Measurements from ENCODE around the gene BCL3. TPM values are rescaled to one million over a fixed set of nuclear protein-coding genes. Genes with fewer than 3 reads are reported as not detected.

Gene BCL3
- total RNA-seq, 2 experiments from 2014 or later, result 38.7 to 40.2 TPM

GRCh38 chr19:44792281-44792680 lies 43.8 kb downstream of the BCL3 start:
- ChIA-PET POLR2A (no interaction called here), CTCF (interaction anchor here (1.5 kb wide), 1 partner anchor 68 kb away, joined by 5 read pairs; no protein-coding TSS in a partner anchor)

GRCh38 chr19:44794610-44795009 lies 46.1 kb downstream of the BCL3 start:
- Mint-ChIP-seq H3K4me3 (no peak overlapping the region), H3K36me3 (ENCODE audit: low read depth) (no peaks in the 10 kb centered on the region), H3K9me3 (no peaks in the 10 kb centered on the region), H3K27me3 (no peaks in the 10 kb centered on the region), H3K4me1 (peaks cover 21% of the 10 kb centered on the region), H3K27ac (peak overlapping the region; percentile 25)
- CTCF ChIA-PET, result interaction anchor here (0.8 to 2.4 kb wide), 2 partner anchors 24 to 71 kb away, joined by 3 to 7 read pairs; no protein-coding TSS in a partner anchor
- POLR2A ChIA-PET, result no interaction called here
- DNase-seq, result no peak

More at GRCh38 chr19:44792281-44792680, 43.8 kb downstream of the BCL3 start:
- DNase-seq, result no peak
- Mint-ChIP-seq H3K4me3 (no peak overlapping the region), H3K27me3 (no peaks in the 10 kb centered on the region), H3K27ac (no peak overlapping the region), H3K36me3 (ENCODE audit: low read depth) (no peaks in the 10 kb centered on the region), H3K4me1 (peaks cover 17% of the 10 kb centered on the region), H3K9me3 (no peaks in the 10 kb centered on the region)

- peaks cover 22% of the 10 kb centered on the region for H3K4me1 Mint-ChIP-seq
- no peaks in the 10 kb centered on the region for H3K27me3 Mint-ChIP-seq
- DNase-seq, result no peak
- no peak overlapping the region for H3K4me3 Mint-ChIP-seq
- ChIA-PET CTCF (interaction anchor here (1.2 to 2.6 kb wide), 3 partner anchors 25 to 71 kb away, joined by 4 to 8 read pairs (median 7); partner anchors contain the start of gene NECTIN2), POLR2A (no interaction called here)
- H3K9me3 Mint-ChIP-seq, result no peaks in the 10 kb centered on the region
- H3K36me3 Mint-ChIP-seq (ENCODE audit: low read depth), result no peaks in the 10 kb centered on the region
- H3K27ac Mint-ChIP-seq, result no peak overlapping the region
These were observed 47.0 kb downstream of the BCL3 start for GRCh38 chr19:44795398-44795987.

- Mint-ChIP-seq H3K36me3 (ENCODE audit: low read depth) (no peaks in the 10 kb centered on the region), H3K4me3 (peak overlapping the region; percentile 47), H3K27ac (peak overlapping the region; percentile 83), H3K4me1 (peaks cover 23% of the 10 kb centered on the region), H3K27me3 (no peaks in the 10 kb centered on the region), H3K9me3 (no peaks in the 10 kb centered on the region)
- POLR2A ChIA-PET, result no interaction called here
- CTCF ChIA-PET, result interaction anchor here (1.4 to 2.6 kb wide), 3 partner anchors 10 to 73 kb away, joined by 4 to 8 read pairs (median 7); no protein-coding TSS in a partner anchor
- DNase-seq, result peak; percentile 15
These were observed 48.2 kb downstream of the BCL3 start for GRCh38 chr19:44796701-44797115.

- Mint-ChIP-seq H3K36me3 (ENCODE audit: low read depth) (no peaks in the 10 kb centered on the region), H3K9me3 (no peaks in the 10 kb centered on the region), H3K27ac (peak overlapping the region; percentile 27), H3K27me3 (no peaks in the 10 kb centered on the region), H3K4me3 (no peak overlapping the region), H3K4me1 (peaks cover 23% of the 10 kb centered on the region)
- DNase-seq, result no peak
- ChIA-PET CTCF (interaction anchor here (1.0 to 1.6 kb wide), 3 partner anchors 15 to 75 kb away, joined by 3 read pairs; no protein-coding TSS in a partner anchor), POLR2A (interaction anchor here (0.5 kb wide), 1 partner anchor 119 kb away, joined by 4 read pairs; no protein-coding TSS in a partner anchor)
These were observed 51.3 kb downstream of the BCL3 start for GRCh38 chr19:44799627-44800346.

GRCh38 chr19:44800461-44800860 lies 52.0 kb downstream of the BCL3 start:
- no peaks in the 10 kb centered on the region for H3K9me3 Mint-ChIP-seq
- H3K27ac Mint-ChIP-seq, result no peak overlapping the region
- ChIA-PET CTCF (interaction anchor here (0.5 kb wide), 1 partner anchor 30 kb away, joined by 3 read pairs; no protein-coding TSS in a partner anchor), POLR2A (no interaction called here)
- H3K36me3 Mint-ChIP-seq (ENCODE audit: low read depth), result no peaks in the 10 kb centered on the region
- H3K4me3 Mint-ChIP-seq, result no peak overlapping the region
- no peaks in the 10 kb centered on the region for H3K27me3 Mint-ChIP-seq
- peaks cover 23% of the 10 kb centered on the region for H3K4me1 Mint-ChIP-seq
- DNase-seq, result peak; percentile 90

GRCh38 chr19:44803442-44804428 lies 55.2 kb downstream of the BCL3 start:
- no peaks in the 10 kb centered on the region for H3K9me3 Mint-ChIP-seq
- peaks cover 2% of the 10 kb centered on the region for H3K4me1 Mint-ChIP-seq
- ChIA-PET CTCF (interaction anchor here (0.8 to 1.3 kb wide), 3 partner anchors 13 to 80 kb away, joined by 3 read pairs; no protein-coding TSS in a partner anchor), POLR2A (no interaction called here)
- H3K36me3 Mint-ChIP-seq (ENCODE audit: low read depth), result no peaks in the 10 kb centered on the region
- H3K27me3 Mint-ChIP-seq, result peaks cover 6% of the 10 kb centered on the region
- no peak overlapping the region for H3K4me3 Mint-ChIP-seq
- no peak overlapping the region for H3K27ac Mint-ChIP-seq
- DNase-seq, result no peak

- ChIA-PET POLR2A (no interaction called here), CTCF (interaction anchor here (0.7 to 1.8 kb wide), 3 partner anchors 8 to 35 kb away, joined by 3 to 4 read pairs (median 4); no protein-coding TSS in a partner anchor)
- DNase-seq, result no peak
- peaks cover 11% of the 10 kb centered on the region for H3K27me3 Mint-ChIP-seq
- no peak overlapping the region for H3K4me3 Mint-ChIP-seq
- no peaks in the 10 kb centered on the region for H3K4me1 Mint-ChIP-seq
- H3K9me3 Mint-ChIP-seq, result no peaks in the 10 kb centered on the region
- no peak overlapping the region for H3K27ac Mint-ChIP-seq
- no peaks in the 10 kb centered on the region for H3K36me3 Mint-ChIP-seq (ENCODE audit: low read depth)
These were observed 57.8 kb downstream of the BCL3 start for GRCh38 chr19:44806291-44806690.

GRCh38 chr19:44807162-44807561 lies 58.7 kb downstream of the BCL3 start:
- H3K27me3 Mint-ChIP-seq, result peaks cover 11% of the 10 kb centered on the region
- CTCF ChIA-PET, result interaction anchor here (0.7 to 1.8 kb wide), 5 partner anchors 9 to 84 kb away, joined by 3 to 5 read pairs (median 4); no protein-coding TSS in a partner anchor
- no peaks in the 10 kb centered on the region for H3K36me3 Mint-ChIP-seq (ENCODE audit: low read depth)
- DNase-seq, result no peak
- POLR2A ChIA-PET, result no interaction called here
- no peaks in the 10 kb centered on the region for H3K9me3 Mint-ChIP-seq
- H3K4me1 Mint-ChIP-seq, result no peaks in the 10 kb centered on the region
- H3K27ac Mint-ChIP-seq, result no peak overlapping the region
- H3K4me3 Mint-ChIP-seq, result no peak overlapping the region

- no peaks in the 10 kb centered on the region for H3K9me3 Mint-ChIP-seq
- no peak overlapping the region for H3K27ac Mint-ChIP-seq
- no peaks in the 10 kb centered on the region for H3K36me3 Mint-ChIP-seq (ENCODE audit: low read depth)
- POLR2A ChIA-PET, result no interaction called here
- peaks cover 11% of the 10 kb centered on the region for H3K27me3 Mint-ChIP-seq
- CTCF ChIA-PET, result interaction anchor here (1.0 to 1.8 kb wide), 5 partner anchors 10 to 84 kb away, joined by 3 to 5 read pairs (median 4); no protein-coding TSS in a partner anchor
- no peaks in the 10 kb centered on the region for H3K4me1 Mint-ChIP-seq
- no peak for DNase-seq
- no peak overlapping the region for H3K4me3 Mint-ChIP-seq
These were observed 59.3 kb downstream of the BCL3 start for GRCh38 chr19:44807652-44808462.

- Mint-ChIP-seq H3K4me3 (no peak within 1 kb of the TSS), H3K27ac (no peak within 1 kb of the TSS), H3K36me3 (ENCODE audit: low read depth) (no peaks in the 10 kb centered on the region), H3K4me1 (no peaks in the 10 kb centered on the region), H3K27me3 (peaks cover 11% of the 10 kb centered on the region), H3K9me3 (no peaks in the 10 kb centered on the region)
- no peak for DNase-seq
- POLR2A ChIA-PET, result no interaction called here
- CTCF ChIA-PET, result interaction anchor here (0.5 to 1.2 kb wide), 2 partner anchors 85 to 118 kb away, joined by 3 to 4 read pairs; no protein-coding TSS in a partner anchor
These were observed 60.2 kb downstream of the BCL3 start, which contains the start of gene BCAM for GRCh38 chr19:44808463-44809371. Gene BCAM, plus strand, starts transcription at chr19:44809103. Its CDS starts 22 bp downstream, at chr19:44809125.

Measured in activated CD4-positive, alpha-beta T cell treated with anti-CD3 and anti-CD28 coated beads, Interleukin-2, amount 10 ng/mL, durations not matched to agents 7 days and 5 days (primary cell).